GM12872 (cell line): Measurements from ENCODE around the gene DEAF1.

ENCODE experiments used
- TF ChIP-seq, protein P1 (sequence below): IDR thresholded peaks from 3 replicates; pipeline ENCODE4 v1.5.1; 2011; ENCODE audit warnings: low read depth, mild to moderate bottlenecking, low read length, moderate library complexity; ENCODE audit not compliant: insufficient read depth

DEAF1 gene

DNA sequence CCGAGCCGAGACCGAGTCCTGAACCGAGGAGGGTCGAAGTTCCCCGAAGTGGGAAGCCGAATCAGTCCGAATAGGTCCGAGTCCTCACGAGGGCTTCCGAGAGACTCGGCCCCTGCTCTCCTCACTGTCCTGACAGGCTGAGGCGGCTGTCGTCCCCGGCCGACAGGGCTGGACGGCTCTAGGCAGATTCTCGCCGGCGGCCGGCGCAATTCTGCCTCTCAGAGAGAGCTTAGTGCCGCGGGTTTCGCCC lies 191 bp upstream of the DEAF1 start:
- TF ChIP-seq, protein P1, sequence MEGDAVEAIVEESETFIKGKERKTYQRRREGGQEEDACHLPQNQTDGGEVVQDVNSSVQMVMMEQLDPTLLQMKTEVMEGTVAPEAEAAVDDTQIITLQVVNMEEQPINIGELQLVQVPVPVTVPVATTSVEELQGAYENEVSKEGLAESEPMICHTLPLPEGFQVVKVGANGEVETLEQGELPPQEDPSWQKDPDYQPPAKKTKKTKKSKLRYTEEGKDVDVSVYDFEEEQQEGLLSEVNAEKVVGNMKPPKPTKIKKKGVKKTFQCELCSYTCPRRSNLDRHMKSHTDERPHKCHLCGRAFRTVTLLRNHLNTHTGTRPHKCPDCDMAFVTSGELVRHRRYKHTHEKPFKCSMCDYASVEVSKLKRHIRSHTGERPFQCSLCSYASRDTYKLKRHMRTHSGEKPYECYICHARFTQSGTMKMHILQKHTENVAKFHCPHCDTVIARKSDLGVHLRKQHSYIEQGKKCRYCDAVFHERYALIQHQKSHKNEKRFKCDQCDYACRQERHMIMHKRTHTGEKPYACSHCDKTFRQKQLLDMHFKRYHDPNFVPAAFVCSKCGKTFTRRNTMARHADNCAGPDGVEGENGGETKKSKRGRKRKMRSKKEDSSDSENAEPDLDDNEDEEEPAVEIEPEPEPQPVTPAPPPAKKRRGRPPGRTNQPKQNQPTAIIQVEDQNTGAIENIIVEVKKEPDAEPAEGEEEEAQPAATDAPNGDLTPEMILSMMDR = no peak

DNA sequence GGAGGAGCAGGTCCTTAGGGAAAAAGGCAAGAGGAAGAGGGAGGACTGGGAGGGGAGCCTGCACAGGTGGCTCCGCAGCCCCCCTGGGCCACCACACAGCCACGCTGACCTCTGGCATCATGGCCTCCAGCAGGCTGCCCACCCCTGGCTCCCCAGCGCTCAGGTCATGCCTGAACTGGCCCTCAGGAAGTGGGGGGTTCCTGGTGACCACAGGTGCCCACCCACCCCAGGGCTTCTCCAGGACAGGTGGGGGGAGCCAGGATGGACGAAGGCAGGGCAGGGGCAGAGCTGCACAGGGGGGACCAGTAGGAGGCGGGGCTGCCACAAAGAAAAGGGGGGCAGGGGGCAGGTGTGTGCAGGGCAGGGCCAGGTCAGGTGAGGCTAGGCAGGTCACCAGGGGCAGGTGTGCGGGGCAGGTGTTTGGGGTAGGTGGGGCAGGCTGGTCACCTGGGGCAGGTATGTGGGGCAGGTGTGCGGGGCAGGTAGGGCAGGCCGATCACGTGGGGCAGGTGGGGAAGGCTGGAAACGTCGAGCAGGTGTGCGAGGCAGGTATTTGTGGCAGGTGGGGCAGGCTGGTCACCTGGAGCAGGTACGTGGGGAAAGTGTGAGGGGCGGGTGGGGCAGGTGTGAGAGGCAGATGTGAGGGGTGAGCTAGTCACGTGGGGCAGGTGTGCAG lies 997 bp downstream of the DEAF1 start:
- TF ChIP-seq, protein P1 = no peak

DNA sequence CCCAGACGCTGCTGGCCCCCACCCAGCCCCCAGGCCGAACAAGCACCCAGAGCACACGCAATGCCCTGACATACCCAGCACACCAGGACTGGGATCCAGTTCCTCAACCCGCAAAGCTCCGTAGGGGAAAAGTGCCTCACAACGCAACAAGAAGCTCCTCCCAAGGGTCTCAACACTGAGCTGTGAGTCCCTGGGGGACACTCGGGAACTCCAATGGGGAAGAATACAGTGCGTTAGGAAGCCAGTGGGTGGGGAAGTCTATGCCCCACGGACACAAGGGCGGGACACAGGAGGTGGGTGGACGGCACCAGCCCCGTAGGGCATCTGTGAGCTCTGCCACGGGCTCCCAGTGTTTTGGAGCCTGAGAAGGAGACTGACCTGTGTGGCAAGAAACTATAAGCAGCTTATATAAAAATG lies 1.6 kb downstream of the DEAF1 start:
- TF ChIP-seq, protein P1 = no peak

DNA sequence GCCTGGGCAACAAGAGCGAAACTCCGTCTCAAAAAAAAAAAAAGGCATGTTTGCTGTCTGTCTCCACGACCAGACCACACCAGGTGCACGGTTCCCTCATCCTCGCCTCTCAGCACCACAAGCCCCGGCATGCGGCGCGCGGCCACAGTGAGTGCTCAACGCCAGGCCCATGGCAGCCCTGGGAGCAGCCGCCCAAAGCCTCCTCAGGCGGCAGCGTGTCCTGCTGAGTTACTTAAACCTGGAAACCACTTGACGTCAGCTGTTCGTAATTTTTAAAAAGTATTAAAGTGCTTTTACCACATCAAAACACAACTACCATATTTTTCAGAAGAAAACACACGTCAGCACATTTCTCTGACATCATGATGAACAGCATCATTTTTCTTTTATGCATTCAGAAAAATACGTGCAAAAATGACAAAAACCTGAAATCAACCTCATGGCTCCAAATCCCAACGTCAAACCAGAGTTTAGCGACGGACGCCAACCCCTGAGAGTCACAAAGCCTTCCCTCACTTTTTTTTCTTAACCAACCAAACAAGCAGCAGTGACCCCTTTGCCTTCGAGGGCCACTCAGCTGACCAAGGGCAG lies 2.1 kb downstream of the DEAF1 start:
- TF ChIP-seq, protein P1 = no peak

DNA sequence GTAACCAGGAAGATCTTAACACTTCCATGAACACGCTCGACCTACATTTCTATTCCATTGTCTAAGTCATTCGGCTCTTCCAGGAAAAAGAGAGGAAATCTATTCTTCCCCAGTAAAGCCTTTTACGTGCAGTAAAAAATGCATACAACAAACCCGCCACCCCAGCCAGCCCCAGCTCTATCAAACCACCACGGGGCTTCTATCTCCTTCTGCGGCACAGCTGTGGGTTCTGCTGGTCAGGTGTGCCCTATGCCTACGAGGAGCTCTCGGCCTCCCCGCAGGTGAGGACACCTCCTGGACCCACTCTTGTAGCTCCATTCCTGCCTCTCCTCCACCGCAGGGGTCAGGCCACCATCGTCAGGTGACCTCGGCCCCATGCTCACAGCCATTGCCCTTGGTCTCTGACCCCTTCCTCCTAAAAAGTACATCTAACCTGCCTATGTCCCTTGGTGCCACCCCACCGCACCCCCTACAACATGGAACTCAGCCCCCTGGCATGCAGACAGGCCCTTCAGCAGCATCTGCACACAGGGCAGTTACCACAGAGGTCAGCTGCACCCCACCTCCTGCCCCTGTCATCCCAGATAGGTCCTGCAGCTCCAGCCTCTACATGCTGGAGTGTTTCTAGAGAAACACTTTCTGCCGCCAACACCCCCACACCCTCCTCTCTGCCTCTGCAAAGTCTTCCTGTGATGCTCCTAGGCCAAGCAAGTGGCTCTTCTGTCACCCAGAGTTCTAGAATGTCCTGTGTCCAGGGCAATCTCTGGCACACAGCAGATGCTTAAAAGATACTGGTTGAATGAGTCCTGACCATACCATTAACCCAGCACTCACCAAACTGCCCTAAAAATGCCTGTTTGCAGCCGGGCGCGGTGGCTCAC lies 3.1 kb downstream of the DEAF1 start:
- TF ChIP-seq, protein P1 = no peak

DNA sequence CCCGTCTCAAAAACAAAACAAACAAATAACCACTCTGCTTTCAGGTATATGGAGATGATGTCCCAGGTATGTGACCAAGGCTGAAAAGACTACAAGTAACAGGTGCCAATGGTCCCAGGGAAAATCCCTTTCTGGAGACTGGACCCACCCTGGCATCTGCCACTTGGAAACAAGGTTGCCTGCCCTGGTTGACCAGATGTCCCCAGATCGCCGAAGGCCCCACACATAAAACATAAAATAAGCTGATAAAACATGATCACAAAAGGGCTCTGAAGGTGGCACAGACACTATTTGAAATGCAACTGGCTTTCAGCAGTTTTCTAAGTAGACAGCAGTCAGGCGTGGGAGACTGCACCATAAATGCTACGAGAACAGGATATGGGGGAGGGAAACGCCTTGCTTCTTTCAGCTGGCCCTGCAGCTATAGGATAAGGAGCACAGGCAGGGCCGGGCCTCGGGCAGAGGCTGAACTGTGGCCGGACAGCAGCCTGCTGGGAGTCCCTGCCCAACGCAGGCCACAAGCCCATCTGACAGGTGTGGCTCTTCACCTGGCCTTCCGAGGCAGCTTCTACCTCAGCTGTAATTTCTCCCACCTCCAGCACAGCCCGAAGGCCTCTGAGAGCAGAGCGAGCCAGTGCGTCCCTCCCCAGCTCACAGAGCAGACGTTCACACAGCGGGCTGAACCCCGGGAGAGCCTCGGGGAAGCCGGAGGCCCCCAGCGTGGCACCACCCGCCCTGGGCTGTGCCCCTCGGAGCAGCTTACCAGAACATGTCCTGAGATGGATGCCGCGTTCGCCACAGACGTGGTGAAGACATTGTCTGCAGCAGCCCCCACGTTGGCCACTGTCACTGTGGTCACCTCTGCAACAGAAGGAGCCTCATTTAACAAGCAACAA lies 4.0 kb downstream of the DEAF1 start:
- TF ChIP-seq, protein P1 = no peak

DNA sequence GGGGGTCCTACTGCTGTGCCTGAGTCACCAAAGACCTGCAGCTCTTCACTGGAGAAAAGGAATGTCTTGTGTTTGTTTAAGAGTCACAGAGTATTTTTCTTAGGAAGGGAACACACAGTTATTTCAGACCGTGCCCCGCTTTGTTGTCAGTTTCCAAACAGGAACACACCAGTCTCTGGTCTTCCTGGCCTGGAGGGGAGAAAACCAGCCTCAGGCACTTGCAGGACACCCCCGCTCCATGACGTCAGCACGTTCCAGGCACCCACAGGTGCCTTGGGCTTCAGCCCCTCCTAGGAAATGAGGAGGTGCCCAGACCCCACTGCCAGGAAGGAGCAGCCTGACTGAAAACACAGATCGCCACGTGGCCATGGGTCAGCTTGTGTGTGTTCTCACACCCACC lies 5.4 kb downstream of the DEAF1 start:
- TF ChIP-seq, protein P1 = no peak
